ENCODE measurements around the gene SPATA20.

DNA sequence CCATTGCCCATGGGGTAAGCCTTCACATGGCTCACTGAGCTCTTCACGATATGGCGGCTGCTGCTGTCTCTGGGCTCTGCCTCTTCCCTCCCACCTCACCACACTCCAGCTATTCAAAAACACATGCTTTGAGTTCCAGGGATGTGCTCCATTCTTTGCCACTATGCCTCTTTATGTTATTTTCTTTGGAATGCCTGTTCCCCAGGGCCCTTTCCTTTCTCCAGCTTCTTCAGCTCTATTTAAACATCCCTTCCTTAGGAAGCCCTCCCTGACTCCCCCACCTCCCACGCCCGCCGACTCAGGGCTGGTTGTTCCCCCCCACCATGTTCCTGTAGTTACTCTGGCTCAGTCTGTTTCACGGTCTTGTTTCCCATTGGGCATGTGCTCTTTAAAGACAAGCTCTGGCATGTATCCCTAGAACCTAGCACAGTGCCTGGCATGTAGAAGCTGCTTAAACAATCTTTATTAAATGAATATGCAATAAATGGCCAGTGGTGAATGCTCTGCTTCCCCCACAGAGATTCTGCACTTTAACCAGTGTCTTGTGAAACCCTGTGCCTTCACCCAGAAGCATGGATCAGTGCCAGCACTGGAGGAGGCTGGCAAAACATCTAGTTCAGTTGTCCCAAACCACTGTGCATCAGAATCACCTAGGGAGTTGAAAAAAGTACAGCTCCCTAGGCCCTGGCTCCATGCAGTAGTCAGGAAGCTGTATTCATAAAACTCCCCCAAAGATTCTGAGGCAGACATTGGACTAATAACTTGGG lies 31.9 kb upstream of the SPATA20 start:
- no peak for TF ChIP-seq EZH2 (IDR thresholded peaks at IDR 0.05; ENCODE audit: insufficient read depth, poor library complexity, severe bottlenecking)
- TF ChIP-seq EZH2phosphoT487 (IDR thresholded peaks at IDR 0.05; ENCODE audit: insufficient read depth, low read depth), result no peak
